Measurements from ENCODE around the gene SFXN5. TPM values are rescaled to one million over a fixed set of nuclear protein-coding genes. Genes with fewer than 3 reads are reported as not detected.

Gene SFXN5
- polyA plus RNA-seq, 1 donor (not counting 4 experiments of a cell fraction or from before 2014, with no cell fraction given), result 6.3 TPM

DNA sequence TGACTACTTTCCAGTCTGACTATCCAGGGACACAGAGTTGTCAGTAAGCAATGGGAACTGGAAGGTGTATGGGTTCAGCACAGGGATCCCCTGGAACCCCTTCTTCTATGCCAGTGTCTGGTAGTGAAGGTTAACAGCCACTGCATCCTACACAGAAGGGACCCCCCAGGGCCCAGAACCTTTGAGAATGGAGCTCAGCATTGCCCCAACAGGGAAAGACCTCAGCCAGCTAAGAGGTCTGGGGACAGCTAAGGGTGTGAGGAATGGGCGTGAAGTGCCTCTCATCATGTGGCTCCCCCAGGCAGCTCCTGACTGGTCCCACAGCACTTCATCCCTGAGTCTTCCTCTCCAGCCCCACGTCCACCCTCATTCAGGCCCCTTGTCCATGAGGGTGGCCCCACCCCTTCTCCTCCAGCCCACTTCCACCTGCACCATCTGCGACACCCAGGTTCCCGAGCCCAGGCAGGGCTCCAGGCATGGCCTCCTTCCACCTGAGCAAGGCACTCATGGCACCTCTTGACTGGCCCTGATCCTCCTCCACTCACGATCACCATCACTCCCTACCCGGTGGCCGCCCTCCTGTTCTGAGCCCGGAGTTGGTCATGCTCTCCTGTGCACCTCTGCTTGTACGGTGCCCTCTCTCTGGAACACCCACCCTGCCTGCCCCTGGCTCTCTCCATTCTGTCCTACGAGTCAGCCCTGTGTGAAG, 77.1 kb downstream of the SFXN5 start:
- Histone ChIP-seq H2AFZ (ENCODE audit: control insufficient read depth, low read length) (no peak overlapping the region), H3K4me1 (ENCODE audit: control insufficient read depth, extremely low read depth, insufficient read depth, low read length) (peaks cover 3% of the 10 kb centered on the region), H3K36me3 (ENCODE audit: control insufficient read depth in 2 of 2, extremely low read depth in 1 of 2, insufficient read depth in 2 of 2, low read length in 2 of 2) (no peaks in the 10 kb centered on the region), H3K79me2 (ENCODE audit: control insufficient read depth, insufficient read depth, low read length) (no peaks in the 10 kb centered on the region), H3K27me3 (ENCODE audit: control insufficient read depth, extremely low read depth, insufficient read depth, low read length) (no peaks in the 10 kb centered on the region), H4K20me1 (ENCODE audit: control insufficient read depth, extremely low read depth, insufficient read depth, low read length) (no peaks in the 10 kb centered on the region), H3K9me1 (ENCODE audit: control insufficient read depth, extremely low read depth, insufficient read depth, low read length) (no peaks in the 10 kb centered on the region), H3K27ac (ENCODE audit: control insufficient read depth, insufficient read depth, low read length) (no peak overlapping the region), H3K4me2 (ENCODE audit: control insufficient read depth, extremely low read depth, insufficient read depth, low read depth, low read length) (no peak overlapping the region), H3K9ac (ENCODE audit: control insufficient read depth, extremely low read depth, insufficient read depth, low read length) (no peak overlapping the region), H3K9me3 (ENCODE audit: control insufficient read depth, low read depth, low read length) (no peaks in the 10 kb centered on the region), H3K4me3 (ENCODE audit: control insufficient read depth in 2 of 3, extremely low read depth in 1 of 3, insufficient read depth in 2 of 3, low read depth in 1 of 3, low read length in 3 of 3) (no peak overlapping the region)
- FAIRE-seq (no peak), DNase-seq (ENCODE audit: low read depth, low spot score) (no peak)
- dilution Hi-C loops (cut with MboI; ENCODE audit: extremely low pct_ligation_motif_present, low sequenced_read_pairs), result no loop called here
- TF ChIP-seq CTCF (optimal IDR thresholded peaks at IDR 0.05 in 1 of 3, IDR thresholded peaks at IDR 0.05 in 1 of 3, conservative IDR thresholded peaks at IDR 0.05 in 1 of 3; ENCODE audit: extremely low read depth in 1 of 3, insufficient read depth in 2 of 3, low read length in 3 of 3) (no peak), EZH2 (IDR thresholded peaks at IDR 0.05; ENCODE audit: low read length) (no peak)

- no peaks in the 10 kb centered on the region for H4K20me1 ChIP-seq (ENCODE audit: control insufficient read depth, extremely low read depth, insufficient read depth, low read length)
- H3K9me3 ChIP-seq (ENCODE audit: control insufficient read depth, low read depth, low read length), result no peaks in the 10 kb centered on the region
- no peak for TF ChIP-seq EZH2 (IDR thresholded peaks at IDR 0.05; ENCODE audit: low read length)
- no peak for TF ChIP-seq CTCF (optimal IDR thresholded peaks at IDR 0.05 in 1 of 3, IDR thresholded peaks at IDR 0.05 in 1 of 3, conservative IDR thresholded peaks at IDR 0.05 in 1 of 3; ENCODE audit: extremely low read depth in 1 of 3, insufficient read depth in 2 of 3, low read length in 3 of 3)
- FAIRE-seq, result no peak
- no peak overlapping the region for H3K9ac ChIP-seq (ENCODE audit: control insufficient read depth, extremely low read depth, insufficient read depth, low read length)
- no peaks in the 10 kb centered on the region for H3K79me2 ChIP-seq (ENCODE audit: control insufficient read depth, insufficient read depth, low read length)
- no peak overlapping the region for H2AFZ ChIP-seq (ENCODE audit: control insufficient read depth, low read length)
- dilution Hi-C loops (cut with MboI; ENCODE audit: extremely low pct_ligation_motif_present, low sequenced_read_pairs), result no loop called here
- no peaks in the 10 kb centered on the region for H3K9me1 ChIP-seq (ENCODE audit: control insufficient read depth, extremely low read depth, insufficient read depth, low read length)
- no peaks in the 10 kb centered on the region for H3K27me3 ChIP-seq (ENCODE audit: control insufficient read depth, extremely low read depth, insufficient read depth, low read length)
- DNase-seq (ENCODE audit: low read depth, low spot score), result no peak
- no peak overlapping the region for H3K27ac ChIP-seq (ENCODE audit: control insufficient read depth, insufficient read depth, low read length)
- H3K4me2 ChIP-seq (ENCODE audit: control insufficient read depth, extremely low read depth, insufficient read depth, low read depth, low read length), result no peak overlapping the region
- no peaks in the 10 kb centered on the region for H3K36me3 ChIP-seq (ENCODE audit: control insufficient read depth in 2 of 2, extremely low read depth in 1 of 2, insufficient read depth in 2 of 2, low read length in 2 of 2)
- peaks cover 3% of the 10 kb centered on the region for H3K4me1 ChIP-seq (ENCODE audit: control insufficient read depth, extremely low read depth, insufficient read depth, low read length)
- no peak overlapping the region for H3K4me3 ChIP-seq (ENCODE audit: control insufficient read depth in 2 of 3, extremely low read depth in 1 of 3, insufficient read depth in 2 of 3, low read depth in 1 of 3, low read length in 3 of 3)
These were observed 77.6 kb downstream of the SFXN5 start for GRCh38 chr2:72993933-72994280.
